HG02981 (cell line): ENCODE results near the gene TTC39C.
"Not testable (repeated sequence)": the region's sequence is repeated elsewhere in the genome, so short reads cannot be mapped to it uniquely, and the experiment has no call there.

Experiments
- ATAC-seq: cut with Tn5 transposase; IDR thresholded peaks from one replicate; pipeline ENCODE4 v1.9.1; 2021; ENCODE audit warnings: mild to moderate bottlenecking, moderate library complexity; ENCODE audit not compliant: unreplicated experiment

TTC39C gene

GRCh38 chr18:24051031-24051947 is 36.7 kb downstream of the TTC39C start:
- peak; percentile 55 for ATAC-seq

DNA sequence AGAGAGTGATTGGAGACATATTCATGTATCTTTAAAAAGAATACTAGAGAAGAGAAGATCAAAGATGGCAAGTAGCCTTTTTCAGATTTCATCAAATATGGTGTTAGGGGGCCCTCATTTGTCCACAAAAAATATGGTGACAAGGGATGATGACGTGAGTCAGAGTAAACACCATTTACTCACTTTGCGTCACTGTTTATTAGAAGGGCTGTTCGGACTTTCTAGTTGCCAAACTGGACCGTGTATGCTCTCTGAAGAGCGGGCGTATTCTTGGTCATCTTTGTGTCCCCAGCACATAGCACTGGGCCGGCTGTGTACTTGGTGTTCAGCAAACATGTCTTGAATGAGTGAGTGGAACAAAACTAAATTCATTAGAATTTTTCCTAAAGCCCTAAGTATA is 37.5 kb downstream of the TTC39C start:
- no peak for ATAC-seq

- ATAC-seq = no peak
These were observed 38.7 kb downstream of the TTC39C start for GRCh38 chr18:24053211-24053610.

DNA sequence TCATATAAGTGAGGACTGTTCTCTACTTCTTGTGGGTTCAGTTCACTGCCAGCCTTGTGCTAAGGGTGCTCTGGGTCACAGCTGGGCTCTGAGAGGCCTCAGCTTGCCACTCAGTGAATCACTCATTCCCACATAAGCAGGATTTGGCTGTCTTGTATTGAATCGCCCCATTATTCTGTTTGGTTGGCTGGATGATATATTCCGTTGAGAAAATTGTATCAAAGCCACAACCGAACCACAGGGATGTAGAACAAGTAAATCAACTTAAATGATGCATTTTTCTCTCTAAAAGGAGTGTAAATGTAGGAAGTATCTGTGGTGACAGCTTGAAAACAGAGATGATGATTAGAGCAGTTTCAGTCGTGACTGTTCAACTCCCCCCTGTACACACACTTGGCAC is 39.6 kb downstream of the TTC39C start:
- ATAC-seq = no peak

DNA sequence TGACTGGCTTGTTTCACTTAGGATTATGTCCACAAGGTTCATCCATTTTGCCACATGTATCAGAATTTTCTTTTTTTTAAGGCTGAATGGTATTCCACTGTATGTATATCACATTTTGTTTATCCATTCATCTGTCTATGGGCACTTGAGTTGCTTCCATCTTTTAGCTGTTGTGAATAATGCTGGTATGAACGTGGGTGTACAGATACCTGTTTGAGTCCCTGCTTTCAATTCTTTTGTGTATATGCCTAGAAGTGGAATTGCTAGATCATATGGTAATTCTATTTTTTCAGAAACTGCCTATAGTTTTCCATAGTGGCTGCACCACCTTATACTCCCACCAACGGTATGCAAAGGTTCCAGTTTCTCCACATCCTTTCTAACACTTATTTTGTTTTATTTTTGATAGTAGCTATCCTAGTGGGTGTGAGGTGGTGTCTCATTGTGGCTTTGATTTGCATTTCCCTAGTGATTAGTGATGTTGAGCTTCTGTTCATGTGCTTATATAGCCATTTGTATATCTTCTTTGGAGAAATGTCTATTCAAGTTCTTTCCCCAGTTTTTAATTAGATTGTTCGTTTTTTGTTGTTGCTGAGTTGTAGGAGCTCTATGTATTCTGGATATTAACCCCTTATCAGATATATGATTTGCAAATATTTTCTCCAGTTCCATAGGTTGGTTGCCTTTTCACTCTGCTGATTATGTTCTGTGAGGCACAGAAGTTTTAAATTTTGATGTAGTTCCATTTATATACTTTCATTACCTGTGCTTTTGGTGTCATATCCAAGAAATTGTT is 40.7 kb downstream of the TTC39C start:
- no peak for ATAC-seq

- no peak for ATAC-seq
These were observed 41.3 kb downstream of the TTC39C start for GRCh38 chr18:24055878-24056277.

DNA sequence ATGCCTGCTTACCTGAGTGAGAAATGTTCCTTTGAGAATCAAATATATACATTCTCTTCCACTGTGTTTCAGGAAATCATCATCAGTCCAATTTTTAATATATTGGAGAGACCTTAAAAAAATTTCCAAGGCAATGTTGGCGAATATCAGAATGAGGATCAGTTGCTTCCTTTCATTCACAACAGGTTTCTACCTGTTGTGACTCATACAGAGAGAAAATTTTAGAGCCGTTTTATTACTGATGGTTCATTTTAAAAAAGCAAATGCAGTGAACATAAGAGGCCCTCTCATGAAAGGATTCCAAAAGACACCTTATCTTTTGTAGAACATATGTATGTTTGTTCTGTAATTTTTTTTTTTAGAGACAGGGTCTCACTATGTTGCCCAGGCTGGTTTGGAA is 42.0 kb downstream of the TTC39C start:
- no peak for ATAC-seq

DNA sequence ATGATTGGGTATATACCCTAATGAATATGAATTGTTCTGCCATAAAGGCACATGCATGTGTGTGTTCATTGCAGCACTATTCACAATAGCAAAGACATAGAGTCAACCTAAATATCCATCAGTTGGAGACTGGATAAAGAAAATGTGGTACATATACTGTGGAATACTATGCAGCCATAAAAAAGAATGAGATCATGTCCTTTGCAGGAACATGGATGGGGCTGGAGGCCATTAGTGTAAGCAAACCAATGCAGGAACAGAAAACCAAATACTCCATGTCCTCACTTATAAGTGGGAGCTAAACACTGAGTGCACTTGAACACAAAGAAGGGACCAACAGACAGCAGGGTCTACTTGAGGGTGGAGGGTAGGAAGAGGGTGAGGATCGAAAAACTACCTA is 43.2 kb downstream of the TTC39C start:
- no peak for ATAC-seq

- ATAC-seq = not testable (repeated sequence)
These were observed 44.8 kb downstream of the TTC39C start for GRCh38 chr18:24059385-24059784.

GRCh38 chr18:24060644-24061043 is 46.1 kb downstream of the TTC39C start:
- no peak for ATAC-seq

- ATAC-seq = no peak
These were observed 48.7 kb downstream of the TTC39C start for GRCh38 chr18:24063121-24063731.

GRCh38 chr18:24064391-24065100 is 50.0 kb downstream of the TTC39C start:
- no peak for ATAC-seq

DNA sequence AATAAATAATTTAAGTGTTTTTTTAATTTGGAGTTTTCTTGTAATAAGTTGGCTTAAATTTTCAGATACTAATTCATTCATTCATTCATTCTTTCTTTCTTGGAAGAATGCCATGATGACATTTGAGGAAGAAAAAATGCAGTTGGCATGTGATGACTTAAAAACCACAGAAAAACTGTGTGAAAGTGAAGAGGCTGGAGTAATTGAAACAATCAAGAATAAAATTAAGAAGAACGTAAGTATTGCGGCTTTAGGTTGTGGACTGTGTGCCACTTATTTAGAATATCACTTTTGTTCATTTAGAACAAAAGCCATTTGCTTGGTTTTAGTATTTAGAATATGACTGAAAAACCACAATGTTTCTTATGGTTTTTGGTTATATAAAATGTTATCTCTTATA is 51.4 kb downstream of the TTC39C start:
- ATAC-seq = no peak

- ATAC-seq = no peak
These were observed 54.6 kb downstream of the TTC39C start for GRCh38 chr18:24068945-24069693.

GRCh38 chr18:24071029-24071428 is 56.5 kb downstream of the TTC39C start:
- ATAC-seq = no peak

- no peak for ATAC-seq
These were observed 57.2 kb downstream of the TTC39C start for GRCh38 chr18:24071779-24072178.

- no peak for ATAC-seq
These were observed 58.2 kb downstream of the TTC39C start for GRCh38 chr18:24072743-24073142.

- no peak for ATAC-seq
These were observed 59.2 kb downstream of the TTC39C start for GRCh38 chr18:24073791-24074190.

- ATAC-seq = not testable (repeated sequence)
These were observed 60.2 kb downstream of the TTC39C start for GRCh38 chr18:24074757-24075156.
